ENCODE measurements around the gene ITGB7.

- TF ChIP-seq POLR2A (IDR thresholded peaks at IDR 0.05) (peak; percentile 60 to 81 (median 78)), CTCF (IDR thresholded peaks at IDR 0.05) (peak in 1 of 7 experiments; percentile 6)
Measured at GRCh38 chr12:53180220-53180930, 26.7 kb downstream of the ITGB7 start, which contains the start of the genes CSAD and ZNF740.

All from body of pancreas (tissue), 4 donors.